Natural killer cell (primary cell): ENCODE results near the gene TACC3. TPM values are rescaled to one million over a fixed set of nuclear protein-coding genes. Genes with fewer than 3 reads are reported as not detected.

Experiments used
- ATAC-seq, 3 donors: fragments of 150-1000 bp in 2 of 3; fragments of 200-7000 bp in 1 of 3; cut with Tn5 transposase; 1 replicate in 1 of 3; 2 replicates in 2 of 3; pipeline ENCODE4 v1.10.0; 2021; ENCODE audit warnings: mild to moderate bottlenecking in 2 of 3, moderate library complexity in 2 of 3
- DNase-seq, 2 donors: peaks; one replicate each; pipeline versions ENCODE4 v3.0.0 to v3.0.0-alpha.2; 2013 to 2021; ENCODE audit warnings: mixed read lengths in 1 of 2
- H3K27ac ChIP-seq: one replicate; pipeline ENCODE4 v1.5.1; 2013; ENCODE audit warnings: mild to moderate bottlenecking, low read length
- H3K27me3 ChIP-seq: one replicate; pipeline ENCODE4 v1.6.1; 2013; ENCODE audit warnings: low read length; ENCODE audit not compliant: control insufficient read depth, insufficient read depth
- H3K36me3 ChIP-seq: one replicate; pipeline ENCODE4 v1.6.1; 2013; ENCODE audit warnings: low read length; ENCODE audit not compliant: control insufficient read depth, insufficient read depth
- H3K4me1 ChIP-seq: one replicate; pipeline ENCODE4 v1.6.1; 2013; ENCODE audit warnings: low read length; ENCODE audit not compliant: control insufficient read depth, insufficient read depth
- H3K4me3 ChIP-seq: one replicate; pipeline ENCODE4 v1.5.1; 2013; ENCODE audit warnings: low read length
- H3K9me3 ChIP-seq: one replicate; pipeline ENCODE4 v1.6.1; 2013; ENCODE audit warnings: low read length; ENCODE audit not compliant: control insufficient read depth, insufficient read depth
- H3K27ac Mint-ChIP-seq, 2 donors: one replicate each; pipeline ENCODE4 v1.8.0; 2022; ENCODE audit warnings: mild to moderate bottlenecking in 2 of 2, mixed read lengths in 2 of 2, moderate library complexity in 1 of 2
- H3K27me3 Mint-ChIP-seq, 2 donors: one replicate each; pipeline ENCODE4 v1.8.0; 2022; ENCODE audit warnings: low read depth in 2 of 2, mixed read lengths in 2 of 2
- H3K36me3 Mint-ChIP-seq: one replicate; pipeline ENCODE4 v1.8.0; 2022; ENCODE audit warnings: mixed read lengths
- H3K4me1 Mint-ChIP-seq, 2 donors: one replicate each; pipeline ENCODE4 v1.8.0; 2022; ENCODE audit warnings: mixed read lengths in 2 of 2
- H3K4me3 Mint-ChIP-seq: one replicate; pipeline ENCODE4 v1.8.0; 2022; ENCODE audit warnings: mild to moderate bottlenecking, moderate library complexity, mixed read lengths
- H3K9me3 Mint-ChIP-seq, 2 donors: one replicate each; pipeline ENCODE4 v1.8.0; 2022; ENCODE audit warnings: mixed read lengths in 2 of 2
- CTCF ChIP-seq: fragments of 200-600 bp; IDR thresholded peaks from one replicate; pipeline ENCODE4 v1.8.0; 2022; ENCODE audit warnings: antibody characterized with exemption
- WGBS: methylation state at CpG from one replicate; pipeline ENCODE4 v1.1.7; 2013; ENCODE audit warnings: missing lambda C conversion rate; ENCODE audit not compliant: insufficient coverage; 5-methylcytosine and 5-hydroxymethylcytosine counted together
- intact Hi-C: fragments of 100-400 bp; cut with micrococcal nuclease; formaldehyde crosslinking; loops from one replicate; pipeline ENCODE4 v1.14.2; 2022
- total RNA-seq, 4 donors: library from RNA; stranded (reverse); fragments of 120-200 nt in 1 of 4; gene quantifications; one replicate each; pipeline versions ENCODE4 v1.2.3 to v1.2.4, GENCODE V29; 2013 to 2022

The TACC3 gene
- total RNA-seq, 3 donors from 2014 or later (not counting 1 experiment from before 2014, with no cell fraction given) = 23.4 to 43.7 (median 32.5) TPM

DNA sequence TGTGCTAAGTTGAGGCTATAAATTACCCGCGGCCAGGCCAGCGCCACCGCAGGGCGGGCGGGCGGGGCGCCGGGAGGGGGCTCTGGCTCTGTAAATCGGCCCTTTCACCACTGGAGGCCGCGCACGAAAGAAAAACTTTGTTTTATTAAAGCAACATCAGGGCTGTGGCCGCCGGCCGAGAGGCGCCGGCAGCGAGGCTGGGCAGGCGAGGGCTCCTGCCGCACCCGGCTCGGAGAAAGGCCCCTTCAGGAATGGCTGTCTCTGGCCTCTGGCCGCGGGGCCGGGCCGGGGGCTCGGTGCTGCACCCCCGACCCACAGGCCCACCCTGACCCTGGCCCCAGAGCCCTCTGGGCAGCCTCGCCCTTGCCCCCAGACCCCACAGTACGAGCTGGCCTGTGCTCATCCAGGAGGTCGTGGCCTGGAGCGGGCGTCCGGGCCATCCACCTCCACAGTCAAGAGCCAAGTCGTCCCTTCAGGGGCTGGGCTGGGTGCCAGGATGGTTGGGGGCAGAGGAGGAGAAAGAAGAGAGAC lies 42.3 kb downstream of the TACC3 start:
- peaks cover 5% of the 10 kb centered on the region for H3K4me1 ChIP-seq
- no peak overlapping the region for H3K27ac ChIP-seq
- H3K36me3 ChIP-seq = no peaks in the 10 kb centered on the region
- WGBS = 17% methylated on average over 36 of the region's 36 CpGs
- H3K4me1 Mint-ChIP-seq = peaks cover 0 to 7% of the 10 kb centered on the region in 2 donors
- intact Hi-C loops = no loop called here
- no peak for TF ChIP-seq CTCF
- H3K27me3 ChIP-seq = peaks cover 11% of the 10 kb centered on the region
- H3K27ac Mint-ChIP-seq = no peak overlapping the region
- ATAC-seq (peak in 1 of 3 donors; percentile 45), DNase-seq (no peak)
- H3K36me3 Mint-ChIP-seq = no peaks in the 10 kb centered on the region
- no peak overlapping the region for H3K4me3 Mint-ChIP-seq
- peaks cover 4 to 23% of the 10 kb centered on the region in 2 donors for H3K27me3 Mint-ChIP-seq
- no peaks in the 10 kb centered on the region for H3K9me3 Mint-ChIP-seq
- H3K9me3 ChIP-seq = no peaks in the 10 kb centered on the region
- H3K4me3 ChIP-seq = no peak overlapping the region

- Histone ChIP-seq H3K4me3 (no peak overlapping the region), H3K9me3 (no peaks in the 10 kb centered on the region), H3K27ac (no peak overlapping the region), H3K27me3 (peaks cover 15% of the 10 kb centered on the region), H3K4me1 (peaks cover 5% of the 10 kb centered on the region), H3K36me3 (no peaks in the 10 kb centered on the region)
- Mint-ChIP-seq H3K4me1 (peaks cover 0 to 9% of the 10 kb centered on the region in 2 donors), H3K4me3 (no peak overlapping the region), H3K9me3 (no peaks in the 10 kb centered on the region), H3K27ac (no peak overlapping the region), H3K36me3 (no peaks in the 10 kb centered on the region), H3K27me3 (peaks cover 7 to 25% of the 10 kb centered on the region in 2 donors)
- no peak for TF ChIP-seq CTCF
- intact Hi-C loops = no loop called here
- ATAC-seq (no peak), DNase-seq (no peak)
- WGBS = 89% methylated on average over 9 of the region's 9 CpGs
Measured at GRCh38 chr4:1764670-1765069, 43.3 kb downstream of the TACC3 start.

GRCh38 chr4:1765409-1766072 lies 44.2 kb downstream of the TACC3 start:
- intact Hi-C loops = no loop called here
- H3K4me3 Mint-ChIP-seq = no peak overlapping the region

More at GRCh38 chr4:1765409-1766072, 44.2 kb downstream of the TACC3 start:
- Mint-ChIP-seq H3K27me3 (peaks cover 7 to 25% of the 10 kb centered on the region in 2 donors), H3K27ac (no peak overlapping the region), H3K9me3 (no peaks in the 10 kb centered on the region), H3K4me1 (peaks cover 0 to 9% of the 10 kb centered on the region in 2 donors), H3K36me3 (no peaks in the 10 kb centered on the region)
- H3K9me3 ChIP-seq = no peaks in the 10 kb centered on the region
- no peak overlapping the region for H3K4me3 ChIP-seq
- WGBS = 77% methylated on average over 10 of the region's 10 CpGs
- H3K27ac ChIP-seq = no peak overlapping the region
- H3K4me1 ChIP-seq = peaks cover 5% of the 10 kb centered on the region
- DNase-seq = no peak
- peaks cover 16% of the 10 kb centered on the region for H3K27me3 ChIP-seq
- no peak for TF ChIP-seq CTCF
- ATAC-seq = no peak
- no peaks in the 10 kb centered on the region for H3K36me3 ChIP-seq
